Neural progenitor cell (in vitro differentiated cells): ENCODE measurements around the gene MEGF10. TPM values are rescaled to one million over a fixed set of nuclear protein-coding genes. Genes with fewer than 3 reads are reported as not detected.
"Not testable (repeated sequence)": the region's sequence is repeated elsewhere in the genome, so short reads cannot be mapped to it uniquely, and the experiment has no call there.

Source experiments
- DNase-seq: peaks from one replicate; pipeline ENCODE4 v3.0.0-alpha.2; 2016; ENCODE audit warnings: low spot score
- H2AFZ ChIP-seq: fragments of 200-600 bp; sonication (generic); replicated peaks from 2 replicates; pipeline ENCODE4 v1.6.1; 2016; ENCODE audit warnings: antibody characterized with exemption
- H3F3A ChIP-seq: fragments of 200-600 bp; sonication (generic); 2 replicates; pipeline ENCODE4 v1.6.1; 2016; ENCODE audit warnings: antibody characterized with exemption, low read depth
- H3K27ac ChIP-seq: fragments of 200-600 bp; sonication (generic); 2 replicates; pipeline ENCODE4 v1.5.1; 2016; ENCODE audit warnings: mild to moderate bottlenecking
- H3K27me3 ChIP-seq: fragments of 200-600 bp; sonication (generic); 2 replicates; pipeline ENCODE4 v1.6.1; 2016; ENCODE audit warnings: mild to moderate bottlenecking, moderate library complexity
- H3K36me3 ChIP-seq: fragments of 200-600 bp; sonication (generic); 2 replicates; pipeline ENCODE4 v1.5.1; 2016
- H3K4me1 ChIP-seq: fragments of 200-600 bp; sonication (generic); 2 replicates; pipeline ENCODE4 v1.6.1; 2016; ENCODE audit warnings: mixed run types
- H3K4me2 ChIP-seq: fragments of 200-600 bp; sonication (generic); 2 replicates; pipeline ENCODE4 v1.6.1; 2016
- H3K4me3 ChIP-seq: fragments of 200-600 bp; sonication (generic); 2 replicates; pipeline ENCODE4 v1.5.1; 2016
- H3K79me2 ChIP-seq: fragments of 200-600 bp; sonication (generic); 2 replicates; pipeline ENCODE4 v1.6.1; 2016; ENCODE audit warnings: low read depth
- H3K9ac ChIP-seq: fragments of 200-600 bp; sonication (generic); 2 replicates; pipeline ENCODE4 v1.6.1; 2016
- H3K9me3 ChIP-seq: fragments of 200-600 bp; sonication (generic); 2 replicates; pipeline ENCODE4 v1.5.1; 2016; ENCODE audit warnings: low read depth
- H4K20me1 ChIP-seq: fragments of 200-600 bp; sonication (generic); 2 replicates; pipeline ENCODE4 v1.6.1; 2016; ENCODE audit warnings: low read depth
- H3K27ac Mint-ChIP-seq: 3 replicates; pipeline ENCODE4 v1.8.0; 2021; ENCODE audit warnings: mixed read lengths
- H3K27me3 Mint-ChIP-seq: 2 replicates; pipeline ENCODE4 v1.8.0; 2022; ENCODE audit warnings: low read depth, mild to moderate bottlenecking, inconsistent platforms, moderate library complexity, mixed read lengths; ENCODE audit not compliant: insufficient read depth
- H3K36me3 Mint-ChIP-seq: 3 replicates; pipeline ENCODE4 v1.8.0; 2021; ENCODE audit warnings: mixed read lengths
- H3K4me1 Mint-ChIP-seq: 3 replicates; pipeline ENCODE4 v1.8.0; 2021; ENCODE audit warnings: mixed read lengths
- H3K4me3 Mint-ChIP-seq: 3 replicates; pipeline ENCODE4 v1.8.0; 2021; ENCODE audit warnings: mild to moderate bottlenecking, moderate library complexity, mixed read lengths
- H3K9me3 Mint-ChIP-seq: 3 replicates; pipeline ENCODE4 v1.8.0; 2020; ENCODE audit warnings: mixed read lengths
- EZH2 ChIP-seq: fragments of 200-600 bp; sonication (generic); IDR thresholded peaks from 2 replicates; pipeline ENCODE4 v1.6.1; 2017; ENCODE audit warnings: antibody characterized with exemption, mild to moderate bottlenecking, moderate library complexity
- EZH2phosphoT487 ChIP-seq: fragments of 200-600 bp; sonication (generic); IDR thresholded peaks from 2 replicates; pipeline ENCODE4 v1.6.1; 2017; ENCODE audit warnings: antibody characterized with exemption
- total RNA-seq: library from RNA; depleted of rRNA; stranded (reverse); fragments of >200 nt; gene quantifications from 2 replicates; pipeline ENCODE4 v1.2.3, GENCODE V29; 2015; ENCODE audit warnings: low replicate concordance
- TF ChIP-seq, protein P1 (sequence below): fragments of 200-600 bp; sonication (generic); IDR thresholded peaks from 2 replicates; pipeline ENCODE4 v1.5.1; 2017; ENCODE audit warnings: antibody characterized with exemption, mild to moderate bottlenecking

The MEGF10 gene
- total RNA-seq, 1 donor from 2014 or later, result 1.3 TPM

DNA sequence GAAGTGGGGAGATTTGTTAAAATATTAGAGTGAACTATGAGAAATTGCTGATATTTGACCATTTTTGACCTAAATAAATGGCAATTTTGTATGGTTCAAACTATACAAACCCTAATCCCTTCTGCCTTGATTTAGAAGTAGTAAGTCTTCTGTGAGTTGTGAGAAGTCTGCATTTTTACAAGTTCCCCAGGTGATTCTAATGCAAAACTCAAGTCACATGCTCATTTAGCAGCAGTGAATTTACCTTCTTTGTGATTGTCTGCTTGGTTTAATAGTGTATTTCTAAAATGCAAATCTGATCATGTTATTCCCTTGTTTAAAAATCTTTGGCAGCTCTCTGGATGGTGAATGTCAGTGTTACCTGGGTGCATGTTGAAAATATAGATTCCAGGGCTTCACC is 2.8 kb downstream of the MEGF10 start:
- no peaks in the 10 kb centered on the region for H4K20me1 ChIP-seq
- peaks cover 35% of the 10 kb centered on the region for H3K4me1 Mint-ChIP-seq
- TF ChIP-seq, protein P1, sequence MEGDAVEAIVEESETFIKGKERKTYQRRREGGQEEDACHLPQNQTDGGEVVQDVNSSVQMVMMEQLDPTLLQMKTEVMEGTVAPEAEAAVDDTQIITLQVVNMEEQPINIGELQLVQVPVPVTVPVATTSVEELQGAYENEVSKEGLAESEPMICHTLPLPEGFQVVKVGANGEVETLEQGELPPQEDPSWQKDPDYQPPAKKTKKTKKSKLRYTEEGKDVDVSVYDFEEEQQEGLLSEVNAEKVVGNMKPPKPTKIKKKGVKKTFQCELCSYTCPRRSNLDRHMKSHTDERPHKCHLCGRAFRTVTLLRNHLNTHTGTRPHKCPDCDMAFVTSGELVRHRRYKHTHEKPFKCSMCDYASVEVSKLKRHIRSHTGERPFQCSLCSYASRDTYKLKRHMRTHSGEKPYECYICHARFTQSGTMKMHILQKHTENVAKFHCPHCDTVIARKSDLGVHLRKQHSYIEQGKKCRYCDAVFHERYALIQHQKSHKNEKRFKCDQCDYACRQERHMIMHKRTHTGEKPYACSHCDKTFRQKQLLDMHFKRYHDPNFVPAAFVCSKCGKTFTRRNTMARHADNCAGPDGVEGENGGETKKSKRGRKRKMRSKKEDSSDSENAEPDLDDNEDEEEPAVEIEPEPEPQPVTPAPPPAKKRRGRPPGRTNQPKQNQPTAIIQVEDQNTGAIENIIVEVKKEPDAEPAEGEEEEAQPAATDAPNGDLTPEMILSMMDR, result no peak
- TF ChIP-seq EZH2 (no peak), EZH2phosphoT487 (no peak)
- H3K4me2 ChIP-seq, result no peak overlapping the region
- no peak overlapping the region for H3K27ac ChIP-seq
- H2AFZ ChIP-seq, result no peak overlapping the region
- H3F3A ChIP-seq, result peaks cover 9% of the 10 kb centered on the region
- H3K9ac ChIP-seq, result no peak overlapping the region
- H3K27me3 ChIP-seq, result peaks cover 29% of the 10 kb centered on the region
- H3K36me3 ChIP-seq, result no peaks in the 10 kb centered on the region
- no peaks in the 10 kb centered on the region for H3K4me1 ChIP-seq
- no peak overlapping the region for H3K4me3 Mint-ChIP-seq
- H3K9me3 Mint-ChIP-seq, result peaks cover 4% of the 10 kb centered on the region
- no peaks in the 10 kb centered on the region for H3K36me3 Mint-ChIP-seq
- peaks cover 2% of the 10 kb centered on the region for H3K27me3 Mint-ChIP-seq
- no peaks in the 10 kb centered on the region for H3K79me2 ChIP-seq
- H3K27ac Mint-ChIP-seq, result no peak overlapping the region
- H3K9me3 ChIP-seq, result peaks cover 5% of the 10 kb centered on the region
- DNase-seq, result no peak
- no peak overlapping the region for H3K4me3 ChIP-seq

DNA sequence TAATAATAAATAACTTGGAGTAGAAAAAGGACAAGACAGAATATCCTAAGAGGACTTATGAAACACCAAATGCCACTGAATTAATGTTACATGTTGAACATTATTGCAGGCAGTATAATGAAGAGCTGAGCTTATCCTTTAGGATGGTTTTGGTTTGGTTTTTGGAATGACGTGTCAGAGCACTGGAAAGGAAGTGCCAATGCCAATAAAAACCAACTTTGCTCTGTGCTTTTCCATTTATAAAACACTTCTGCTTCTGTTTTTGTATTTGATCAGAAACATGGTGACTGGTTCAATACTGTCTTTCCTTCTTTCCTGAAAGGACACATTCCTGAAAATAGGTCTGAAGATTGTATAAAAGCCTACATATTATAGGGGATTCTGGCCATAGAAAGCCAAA is 4.2 kb downstream of the MEGF10 start:
- TF ChIP-seq, protein P1, result no peak
- TF ChIP-seq EZH2 (no peak), EZH2phosphoT487 (no peak)
- no peak overlapping the region for H3K9ac ChIP-seq
- H3F3A ChIP-seq, result peaks cover 22% of the 10 kb centered on the region
- no peaks in the 10 kb centered on the region for H3K36me3 ChIP-seq
- H3K27me3 ChIP-seq, result peaks cover 29% of the 10 kb centered on the region
- no peak overlapping the region for H3K4me2 ChIP-seq
- Mint-ChIP-seq H3K27me3 (peaks cover 7% of the 10 kb centered on the region), H3K27ac (no peak overlapping the region), H3K9me3 (no peaks in the 10 kb centered on the region), H3K4me1 (peaks cover 47% of the 10 kb centered on the region), H3K4me3 (no peak overlapping the region), H3K36me3 (no peaks in the 10 kb centered on the region)
- H2AFZ ChIP-seq, result no peak overlapping the region
- H3K27ac ChIP-seq, result no peak overlapping the region
- no peaks in the 10 kb centered on the region for H3K79me2 ChIP-seq
- H3K9me3 ChIP-seq, result no peaks in the 10 kb centered on the region
- H3K4me3 ChIP-seq, result no peak overlapping the region
- no peak for DNase-seq
- H3K4me1 ChIP-seq, result peaks cover 12% of the 10 kb centered on the region
- H4K20me1 ChIP-seq, result no peaks in the 10 kb centered on the region

DNA sequence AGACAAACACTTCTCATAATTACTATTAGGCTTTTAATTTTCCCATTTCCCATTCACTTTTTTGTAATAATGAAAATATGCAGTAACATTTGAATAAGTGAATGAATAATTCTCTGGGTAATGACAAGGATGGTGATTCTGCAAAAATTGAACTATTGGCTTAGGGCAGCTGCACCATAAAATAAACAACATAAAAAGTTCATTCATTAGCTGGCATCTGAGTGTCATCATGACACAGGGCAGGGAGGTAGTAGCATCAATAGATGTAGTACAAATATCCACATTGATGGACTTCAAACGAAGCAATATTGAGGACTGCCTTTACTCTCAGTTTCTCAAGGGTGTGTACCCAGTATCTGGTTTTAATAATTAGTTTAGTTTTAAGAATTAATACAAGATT is 4.9 kb downstream of the MEGF10 start:
- H3K27ac ChIP-seq, result no peak overlapping the region
- no peak overlapping the region for H3K4me3 ChIP-seq
- DNase-seq, result no peak
- H3K79me2 ChIP-seq, result no peaks in the 10 kb centered on the region
- H3K9me3 ChIP-seq, result no peaks in the 10 kb centered on the region
- Mint-ChIP-seq H3K27ac (no peak overlapping the region), H3K9me3 (no peaks in the 10 kb centered on the region), H3K27me3 (peaks cover 7% of the 10 kb centered on the region), H3K4me3 (no peak overlapping the region), H3K36me3 (no peaks in the 10 kb centered on the region), H3K4me1 (peaks cover 51% of the 10 kb centered on the region)
- H3K4me2 ChIP-seq, result no peak overlapping the region
- H3K36me3 ChIP-seq, result no peaks in the 10 kb centered on the region
- H4K20me1 ChIP-seq, result no peaks in the 10 kb centered on the region
- H3K27me3 ChIP-seq, result peaks cover 29% of the 10 kb centered on the region
- H3K4me1 ChIP-seq, result peaks cover 18% of the 10 kb centered on the region
- TF ChIP-seq EZH2 (no peak), EZH2phosphoT487 (no peak)
- no peak overlapping the region for H2AFZ ChIP-seq
- no peak overlapping the region for H3K9ac ChIP-seq
- H3F3A ChIP-seq, result peaks cover 28% of the 10 kb centered on the region

DNA sequence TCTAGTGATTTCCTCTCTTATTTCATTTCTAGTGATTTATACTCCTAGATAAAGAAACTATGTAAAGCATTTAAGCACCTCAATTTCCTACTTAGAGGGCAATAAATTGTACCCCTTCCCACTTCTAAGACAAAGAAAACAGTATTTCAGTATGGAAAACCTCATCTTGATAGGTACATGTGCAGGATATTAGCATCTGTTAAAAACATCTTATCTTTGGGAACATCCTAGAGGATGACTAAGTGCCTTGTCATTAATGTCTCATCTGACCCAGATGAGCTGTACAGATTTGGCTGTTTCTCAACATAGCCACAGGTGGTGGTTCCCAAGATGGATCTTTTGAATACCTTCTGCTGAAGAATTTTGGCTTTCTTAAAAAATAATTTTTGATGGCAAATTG is 5.7 kb downstream of the MEGF10 start:
- Histone ChIP-seq H3K36me3 (no peaks in the 10 kb centered on the region), H3K27ac (no peak overlapping the region), H3K9me3 (no peaks in the 10 kb centered on the region), H3K4me3 (no peak overlapping the region), H4K20me1 (no peaks in the 10 kb centered on the region), H3K4me1 (peaks cover 22% of the 10 kb centered on the region), H3F3A (peaks cover 26% of the 10 kb centered on the region), H3K27me3 (peaks cover 22% of the 10 kb centered on the region), H3K9ac (no peak overlapping the region), H2AFZ (no peak overlapping the region), H3K79me2 (no peaks in the 10 kb centered on the region), H3K4me2 (no peak overlapping the region)
- TF ChIP-seq, protein P1, result no peak
- TF ChIP-seq EZH2phosphoT487 (no peak), EZH2 (no peak)
- DNase-seq, result no peak
- peaks cover 6% of the 10 kb centered on the region for H3K27me3 Mint-ChIP-seq
- H3K4me1 Mint-ChIP-seq, result peaks cover 58% of the 10 kb centered on the region
- H3K27ac Mint-ChIP-seq, result no peak overlapping the region
- H3K4me3 Mint-ChIP-seq, result no peak overlapping the region
- no peaks in the 10 kb centered on the region for H3K9me3 Mint-ChIP-seq
- H3K36me3 Mint-ChIP-seq, result no peaks in the 10 kb centered on the region

DNA sequence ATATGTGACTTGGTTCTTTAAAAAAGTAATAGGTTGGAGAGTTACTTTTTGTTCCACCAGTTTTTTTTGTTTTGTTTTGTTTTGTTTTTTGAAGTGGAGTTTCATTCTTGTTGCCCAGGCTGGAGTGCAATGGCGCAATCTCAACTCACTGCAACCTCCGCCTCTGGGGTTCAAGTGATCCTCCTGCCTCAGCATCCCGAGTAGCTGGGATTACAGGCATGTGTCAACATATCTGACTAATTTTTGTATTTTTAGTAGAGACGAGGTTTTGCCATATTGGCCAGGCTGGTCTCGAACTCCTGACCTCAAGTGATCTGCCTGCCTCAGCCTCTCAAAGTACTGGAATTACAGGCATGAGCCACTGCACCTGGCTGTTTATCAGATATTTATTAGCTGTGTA is 6.3 kb downstream of the MEGF10 start:
- DNase-seq, H3K36me3 Mint-ChIP-seq, H4K20me1 ChIP-seq, H3K4me3 Mint-ChIP-seq, H3K27ac ChIP-seq, H2AFZ ChIP-seq, H3K9me3 Mint-ChIP-seq, H3K4me3 ChIP-seq, H3K36me3 ChIP-seq, H3K4me2 ChIP-seq, H3K27me3 Mint-ChIP-seq, H3K9ac ChIP-seq, H3K9me3 ChIP-seq, H3K79me2 ChIP-seq, H3K27ac Mint-ChIP-seq: not testable (repeated sequence)
- Histone ChIP-seq H3K27me3 (peaks cover 16% of the 10 kb centered on the region), H3K4me1 (peaks cover 22% of the 10 kb centered on the region), H3F3A (peaks cover 25% of the 10 kb centered on the region)
- H3K4me1 Mint-ChIP-seq, result peaks cover 55% of the 10 kb centered on the region
